HG03064 (cell line): Measurements from ENCODE around the gene EMC6.
"Not testable (repeated sequence)": the region's sequence is repeated elsewhere in the genome, so short reads cannot be mapped to it uniquely, and the experiment has no call there.

Source experiments
- ATAC-seq: cut with Tn5 transposase; IDR thresholded peaks from one replicate; pipeline ENCODE4 v1.9.1; 2021; ENCODE audit warnings: low read depth; ENCODE audit not compliant: unreplicated experiment

EMC6 gene

DNA sequence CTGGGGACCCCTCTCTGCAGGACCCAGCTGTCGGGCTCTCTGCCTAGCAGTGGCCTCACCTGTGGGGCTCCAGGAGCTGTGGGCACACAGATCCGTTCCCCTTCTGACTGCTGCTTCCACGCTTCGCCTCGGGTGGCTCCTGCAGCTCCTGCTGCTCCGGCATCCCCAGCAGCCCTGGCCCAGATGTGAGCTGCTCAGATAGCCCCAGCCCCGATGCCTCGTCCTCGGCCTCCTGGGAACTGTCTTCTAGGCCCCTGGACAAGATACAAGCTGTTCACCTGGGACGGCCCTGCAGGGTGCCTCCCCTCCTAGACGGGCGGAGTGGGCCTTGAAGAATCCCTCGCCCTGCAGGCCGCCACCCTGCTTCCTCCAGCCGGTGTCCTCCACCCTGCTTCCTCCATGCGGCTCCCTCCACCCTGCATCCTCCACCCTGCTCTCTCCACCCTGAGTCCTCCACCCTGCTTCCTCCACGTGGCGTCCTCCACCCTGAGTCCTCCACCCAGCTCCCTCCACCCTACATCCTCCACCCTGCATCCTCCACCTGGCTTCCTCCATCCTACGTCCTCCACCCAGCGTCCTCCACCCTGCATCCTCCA is 11.0 kb downstream of the EMC6 start:
- ATAC-seq = no peak

DNA sequence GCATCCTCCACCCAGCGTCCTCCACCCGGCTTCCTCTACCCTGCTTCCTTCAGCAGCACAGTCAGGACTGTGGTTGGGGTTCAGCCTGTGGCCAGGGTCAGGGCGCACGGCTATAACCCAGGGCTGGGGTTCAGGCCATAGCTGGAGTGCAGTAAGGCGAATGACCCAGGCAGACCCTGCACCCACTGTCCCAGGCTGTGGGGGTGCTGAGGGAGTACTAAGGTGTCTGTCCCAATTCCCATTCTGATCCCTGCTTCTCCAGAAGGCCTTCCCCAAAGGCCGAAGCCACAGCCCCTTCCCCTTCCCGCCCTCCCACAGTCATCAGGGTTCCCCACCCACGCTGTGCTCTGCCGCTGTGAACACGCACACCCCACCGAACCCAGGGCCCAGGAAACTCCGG is 12.4 kb downstream of the EMC6 start:
- no peak for ATAC-seq

DNA sequence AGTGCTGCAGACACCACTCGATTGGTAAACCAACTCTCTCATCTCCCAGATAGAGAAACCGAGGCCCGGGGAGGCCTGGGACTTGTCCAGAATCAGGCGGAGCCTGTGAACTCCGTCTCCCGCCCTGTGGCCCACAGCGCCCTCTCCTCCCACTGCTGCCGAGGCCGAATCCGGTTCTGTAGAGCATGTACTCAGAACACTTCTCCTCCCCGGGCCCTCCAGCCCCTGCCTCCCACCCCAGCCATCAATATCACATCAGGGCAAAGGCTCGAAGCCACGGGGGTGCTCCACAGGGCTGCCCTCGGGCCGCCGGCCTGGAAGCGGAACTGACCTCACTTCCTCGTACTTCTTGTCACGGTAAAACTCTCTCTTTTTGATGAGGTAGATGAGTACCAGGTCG is 13.0 kb downstream of the EMC6 start:
- no peak for ATAC-seq

DNA sequence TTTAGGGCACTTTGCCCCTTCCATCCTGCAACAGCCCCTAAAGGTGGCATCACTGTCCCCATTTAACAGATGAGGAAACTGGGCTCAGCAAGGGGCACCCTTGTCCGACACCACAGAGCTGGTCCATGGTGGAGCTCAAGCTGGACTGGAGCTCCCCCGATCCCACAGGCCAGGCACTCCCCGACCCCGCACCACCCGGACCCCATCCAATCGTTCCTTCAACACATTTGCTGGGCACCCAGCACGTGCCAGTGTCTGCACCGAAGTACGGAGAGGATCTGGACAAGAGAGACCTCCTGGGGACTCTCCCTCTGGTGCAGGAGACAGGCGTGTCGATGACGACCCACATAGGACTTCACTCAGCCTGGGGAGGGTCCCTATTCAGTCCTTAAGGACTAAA is 13.4 kb downstream of the EMC6 start:
- no peak for ATAC-seq

DNA sequence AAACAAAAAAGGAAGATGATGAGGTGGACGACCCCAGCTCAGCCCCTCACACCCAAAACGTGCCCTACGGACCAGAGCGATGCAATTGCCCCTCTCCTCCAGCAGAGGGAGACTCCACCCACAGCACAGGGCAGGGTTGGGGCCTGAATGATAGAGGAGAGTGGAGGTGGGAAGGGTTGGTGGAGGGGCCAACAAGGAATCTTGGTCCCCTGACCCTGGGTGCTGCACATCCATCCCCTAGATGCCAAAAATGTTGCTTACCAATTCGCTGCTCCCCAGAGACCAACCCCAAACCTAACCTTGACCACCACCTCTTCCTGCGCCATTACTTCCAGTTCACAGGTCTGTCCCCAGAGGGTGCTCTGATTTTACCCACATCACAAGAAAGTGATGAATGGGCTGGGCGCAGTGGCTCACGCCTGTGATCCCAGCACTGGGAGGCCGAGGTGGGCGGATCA is 14.5 kb downstream of the EMC6 start:
- no peak for ATAC-seq

DNA sequence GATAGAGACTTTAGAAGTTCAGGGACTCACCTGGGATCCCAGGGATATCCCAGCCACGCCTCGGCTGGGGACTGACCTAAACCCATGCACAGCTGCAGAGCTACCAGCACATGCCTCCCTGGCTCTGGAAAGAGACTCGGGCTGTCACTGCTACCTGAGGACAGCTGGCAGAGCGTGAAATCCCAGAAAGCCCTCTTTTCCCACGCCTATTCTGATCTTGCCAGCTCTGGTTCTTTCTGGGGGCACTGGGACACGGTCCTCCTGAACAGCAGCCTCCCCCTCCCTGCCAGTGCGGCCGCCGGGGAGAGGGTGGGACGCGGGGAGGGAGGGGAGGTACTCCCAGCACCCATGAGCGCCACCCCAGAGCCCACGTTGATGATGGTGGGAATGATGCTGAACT is 16.6 kb downstream of the EMC6 start:
- ATAC-seq = no peak

DNA sequence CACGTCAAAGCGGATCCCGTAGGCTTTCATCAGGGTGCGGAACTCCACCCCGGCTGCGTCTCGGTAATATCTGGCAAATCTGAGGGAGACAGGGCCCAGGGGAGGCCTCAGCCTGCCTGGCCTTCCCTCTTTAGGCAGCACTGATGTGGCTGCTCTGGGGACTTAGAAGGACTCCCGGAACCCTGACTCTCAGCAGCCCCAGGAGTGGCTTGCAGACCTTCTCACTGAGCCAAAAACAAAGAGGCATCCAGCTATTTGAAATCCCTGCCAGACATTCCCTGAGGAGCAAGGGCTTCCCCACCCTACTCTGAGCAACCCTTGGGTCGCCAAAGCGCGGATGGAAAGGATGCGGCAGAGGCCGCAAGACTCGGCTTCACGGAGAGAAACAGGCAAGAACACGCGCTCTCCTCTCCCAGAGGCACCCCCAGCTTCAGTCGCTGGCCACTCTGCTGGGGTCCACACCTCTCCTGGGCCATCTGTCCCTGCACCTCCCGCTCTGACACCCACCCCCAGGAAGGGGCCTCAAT is 19.5 kb downstream of the EMC6 start:
- no peak for ATAC-seq

DNA sequence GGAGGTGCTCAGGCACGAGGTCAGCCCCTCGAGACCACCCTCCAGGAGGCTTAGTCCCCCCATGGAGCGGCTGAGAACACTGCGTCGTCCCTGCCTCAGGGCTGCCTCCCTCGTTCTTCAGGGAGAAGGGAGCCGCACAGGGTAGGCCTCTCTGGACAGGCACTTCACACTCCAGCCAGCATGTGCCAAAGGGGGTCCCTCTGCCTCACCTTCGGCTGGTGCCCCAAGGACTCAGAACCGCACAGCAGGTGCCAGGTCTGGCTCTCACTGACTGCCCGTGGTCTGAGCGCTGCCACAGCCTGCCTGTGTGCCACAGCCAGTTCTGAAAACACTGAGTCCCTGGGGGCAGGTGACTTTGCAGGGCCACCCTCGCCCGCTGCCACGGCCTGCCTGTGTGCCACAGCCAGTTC is 20.2 kb downstream of the EMC6 start:
- ATAC-seq = no peak

DNA sequence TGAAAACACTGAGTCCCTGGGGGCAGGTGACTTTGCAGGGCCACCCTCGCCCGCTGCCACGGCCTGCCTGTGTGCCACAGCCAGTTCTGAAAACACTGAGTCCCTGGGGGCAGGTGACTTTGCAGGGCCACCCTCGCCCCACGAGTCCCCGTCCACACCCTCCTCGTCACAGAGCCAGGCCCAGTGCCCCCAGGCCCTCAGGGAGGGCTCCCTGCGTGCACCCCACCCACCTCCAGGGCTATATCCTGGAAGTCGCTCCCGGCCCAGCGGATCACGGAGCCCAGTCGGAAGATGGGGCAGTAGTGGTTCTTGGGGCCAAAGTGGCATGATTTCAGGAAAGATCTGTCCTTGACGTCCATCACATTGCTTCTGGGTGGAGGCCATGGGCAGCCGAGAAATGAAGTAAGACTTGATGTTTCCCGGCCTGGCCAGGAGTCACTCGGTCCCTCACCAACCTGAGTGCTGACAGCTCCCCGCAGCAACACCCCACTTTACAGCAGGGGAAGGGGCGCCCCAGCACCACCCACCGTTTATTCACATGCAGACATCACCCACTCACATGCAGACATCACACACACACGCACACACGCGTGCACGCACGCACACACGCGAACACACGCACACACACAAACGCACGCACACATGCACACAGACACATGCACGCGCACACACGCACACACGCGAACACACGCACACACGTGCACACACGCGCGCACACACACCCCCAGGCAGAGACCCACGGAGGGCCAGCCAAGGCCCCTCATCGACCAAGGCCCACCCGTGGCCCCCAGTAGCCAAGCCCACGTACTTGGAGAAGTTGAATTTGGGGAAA is 20.9 kb downstream of the EMC6 start:
- ATAC-seq = no peak

DNA sequence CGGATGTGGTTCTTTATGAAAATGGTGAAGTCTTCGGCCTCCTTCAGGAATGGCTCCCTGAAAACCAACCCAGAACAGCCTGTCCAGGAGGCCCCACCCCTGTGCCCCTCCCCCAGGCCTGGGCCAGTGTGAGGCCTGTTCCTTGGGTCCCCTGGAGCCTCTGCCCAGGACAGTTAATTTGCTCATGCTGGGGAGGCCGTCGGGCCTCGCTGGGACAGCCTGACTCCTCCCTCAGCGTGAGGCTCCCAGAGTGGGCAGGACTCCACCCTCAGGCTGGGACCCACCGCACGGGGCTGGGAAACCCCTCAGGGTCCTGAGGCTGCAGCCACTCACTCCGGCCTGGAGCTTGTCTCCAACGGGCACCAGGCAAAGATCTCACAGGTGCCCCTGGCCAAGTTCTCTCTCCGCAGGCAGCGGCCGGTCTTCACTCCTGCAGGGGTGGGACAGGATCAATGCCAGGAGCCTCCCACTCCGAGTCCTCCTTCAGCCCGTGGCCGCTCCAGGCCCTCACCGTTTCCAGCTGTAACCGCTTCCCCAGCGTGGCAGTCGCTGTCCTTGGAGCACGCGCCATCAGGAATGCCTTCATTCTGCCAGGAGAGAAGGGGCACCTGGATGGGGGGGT is 21.6 kb downstream of the EMC6 start:
- no peak for ATAC-seq

DNA sequence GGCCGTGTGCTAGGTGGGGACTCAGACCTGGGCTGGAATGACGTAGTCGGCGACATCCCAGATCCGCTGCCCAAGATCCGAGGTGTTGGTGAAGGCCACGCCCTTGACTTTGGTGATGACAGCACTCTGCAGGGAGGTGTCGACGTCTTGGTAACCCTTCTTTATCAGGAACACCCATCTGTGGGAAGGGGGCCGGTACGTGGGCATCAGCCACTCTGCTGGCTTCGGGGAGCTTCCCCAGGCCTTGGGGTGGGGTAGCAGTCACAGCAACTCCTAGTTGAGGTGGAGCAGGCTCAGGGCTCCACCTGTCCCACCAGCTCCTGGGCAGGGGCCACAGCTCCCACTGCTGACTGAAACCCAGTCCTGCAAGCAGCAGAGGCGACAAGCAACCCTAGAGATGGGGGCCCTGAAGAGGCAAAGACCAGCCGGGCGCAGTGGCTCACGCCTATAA is 23.0 kb downstream of the EMC6 start:
- ATAC-seq = no peak

DNA sequence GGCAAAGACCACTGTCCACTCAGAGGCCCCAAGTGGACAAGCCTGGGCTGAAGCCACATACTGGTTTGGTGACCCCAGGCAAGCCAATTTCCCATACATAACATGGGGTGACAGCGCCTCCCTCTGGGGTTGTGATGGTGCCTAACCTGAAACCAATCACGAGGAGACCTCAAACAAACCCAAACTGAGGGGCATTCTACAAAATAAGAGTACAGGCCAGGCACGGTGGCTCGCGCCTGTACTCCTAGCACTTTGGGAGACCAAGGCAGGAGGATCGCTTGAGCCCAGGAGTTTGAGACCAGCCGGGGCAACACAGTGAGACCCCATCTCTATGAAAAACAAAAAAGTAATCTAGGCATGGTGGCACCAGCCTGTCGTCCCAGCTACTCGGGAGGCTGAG is 23.7 kb downstream of the EMC6 start:
- no peak for ATAC-seq

DNA sequence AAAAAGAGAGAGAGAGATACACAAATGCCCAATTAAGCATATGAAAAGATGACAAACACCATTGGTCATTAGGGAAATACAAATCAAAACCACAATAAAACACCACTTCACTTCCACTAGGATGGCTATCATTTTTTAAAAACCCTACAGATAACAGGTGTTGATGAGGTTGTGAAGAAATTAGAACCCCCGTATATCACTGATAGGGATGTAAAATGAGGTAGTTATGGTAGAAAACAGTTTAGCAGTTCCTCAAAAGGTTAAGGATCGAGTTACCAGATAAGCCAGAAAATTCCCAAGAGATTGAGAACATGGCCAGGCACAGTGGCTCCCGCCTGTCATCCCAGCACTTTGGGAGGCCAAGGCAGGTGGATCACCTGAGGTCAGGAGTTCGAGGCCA is 24.5 kb downstream of the EMC6 start:
- ATAC-seq = no peak

DNA sequence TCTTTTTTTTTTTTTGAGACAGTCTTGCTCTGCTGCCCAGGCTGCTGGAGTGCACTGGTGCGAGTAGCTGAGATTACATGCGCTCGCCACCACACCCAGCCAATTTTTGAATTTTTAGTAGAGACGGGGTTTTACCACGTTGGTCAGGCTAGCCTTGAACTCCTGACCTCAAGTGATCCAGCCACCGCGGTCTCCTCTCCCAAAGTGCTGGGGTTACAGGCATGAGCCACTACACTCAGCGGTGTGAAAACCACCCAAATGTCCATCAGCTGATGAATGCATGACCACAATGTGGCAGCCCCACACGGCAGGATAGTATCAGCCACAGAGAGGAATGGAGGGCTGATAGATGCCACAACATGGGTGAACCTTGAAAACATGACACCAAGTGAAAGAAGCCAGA is 25.2 kb downstream of the EMC6 start:
- ATAC-seq = no peak

DNA sequence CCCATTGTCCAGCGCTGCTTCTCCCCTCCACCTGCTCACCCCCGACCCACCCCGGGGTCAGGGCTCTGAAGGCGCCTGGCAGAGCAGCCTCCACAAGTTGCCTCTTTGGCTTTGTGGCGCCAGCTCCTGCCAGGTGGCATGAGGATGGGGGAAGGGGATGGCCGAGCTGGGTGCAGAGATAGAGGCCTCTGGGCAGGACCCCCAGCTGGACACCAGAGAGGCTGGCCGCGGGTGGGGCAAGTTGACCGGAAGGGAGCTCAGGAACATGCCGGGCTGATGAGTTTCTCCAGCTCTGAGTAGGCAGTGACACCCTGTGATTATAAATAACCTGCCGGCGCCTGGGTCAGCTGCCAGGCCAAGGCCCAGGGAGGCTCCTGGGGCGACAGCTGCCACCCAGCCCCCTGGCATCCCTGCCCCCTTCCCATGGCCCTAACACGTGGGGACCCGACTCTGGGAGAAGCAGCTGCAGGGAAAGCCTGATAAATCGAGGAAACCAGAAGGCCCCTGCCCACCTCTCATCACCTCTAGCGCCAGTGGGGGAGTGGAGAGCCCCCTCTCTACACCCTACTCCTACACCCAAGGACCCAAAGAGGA is 26.6 kb downstream of the EMC6 start:
- no peak for ATAC-seq

DNA sequence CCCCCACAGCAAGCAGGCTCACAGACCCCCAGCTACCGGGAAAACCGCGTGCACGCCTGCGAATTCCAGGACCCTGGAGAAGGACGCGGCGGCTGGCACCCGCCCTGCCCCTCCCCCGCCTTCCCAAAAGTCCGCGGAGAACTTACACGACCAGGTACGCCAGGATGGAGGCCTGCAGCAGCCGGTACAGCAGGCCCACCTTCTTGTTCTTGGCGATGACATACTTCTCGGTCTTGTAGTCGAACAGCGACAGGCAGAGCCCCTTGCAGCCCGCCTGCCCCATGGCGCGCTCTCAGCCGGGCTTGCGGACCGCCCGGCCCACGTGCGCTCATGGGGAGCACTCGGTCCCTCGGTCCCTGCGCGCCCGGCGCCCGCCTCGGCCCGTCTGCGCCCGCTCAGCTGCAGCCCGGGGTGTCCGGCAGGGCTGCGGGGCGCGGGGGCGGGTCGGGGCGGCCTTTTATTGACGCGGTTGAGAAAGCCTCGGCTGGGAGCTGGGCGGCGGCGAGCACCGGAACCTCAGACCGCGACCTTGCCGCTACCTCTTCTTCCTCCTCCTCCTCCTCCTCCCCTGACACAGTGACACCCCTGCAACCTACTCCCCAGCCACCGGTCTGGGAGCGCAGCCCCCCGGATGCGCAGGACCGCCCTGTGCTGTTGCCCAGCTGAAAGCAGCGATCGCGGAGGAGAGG is 27.3 kb downstream of the EMC6 start, which contains the start of gene P2RX5:
TSS of gene P2RX5 (minus strand) at position 433 of the 689 bp plus-strand sequence. CDS start at position 283, 150 bp downstream.
- ATAC-seq = no peak

DNA sequence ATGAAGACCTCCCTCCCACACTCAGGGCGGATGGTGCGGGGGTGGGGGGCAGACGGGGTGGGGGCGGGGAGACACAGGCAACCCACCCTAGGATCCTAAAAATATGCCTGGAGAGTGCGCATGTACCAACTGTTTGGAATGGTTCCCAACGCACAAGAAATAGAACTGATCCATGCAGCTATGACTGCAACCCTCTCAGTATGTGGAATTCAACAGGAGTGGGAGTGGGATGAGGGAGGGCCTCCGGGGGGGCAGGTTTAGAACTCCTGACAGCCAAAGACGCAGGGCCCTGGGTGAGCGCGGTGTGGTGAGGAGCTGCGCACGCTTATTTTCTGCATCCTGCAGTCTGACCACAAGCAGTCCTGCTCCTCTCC is 28.5 kb downstream of the EMC6 start:
- ATAC-seq = no peak

DNA sequence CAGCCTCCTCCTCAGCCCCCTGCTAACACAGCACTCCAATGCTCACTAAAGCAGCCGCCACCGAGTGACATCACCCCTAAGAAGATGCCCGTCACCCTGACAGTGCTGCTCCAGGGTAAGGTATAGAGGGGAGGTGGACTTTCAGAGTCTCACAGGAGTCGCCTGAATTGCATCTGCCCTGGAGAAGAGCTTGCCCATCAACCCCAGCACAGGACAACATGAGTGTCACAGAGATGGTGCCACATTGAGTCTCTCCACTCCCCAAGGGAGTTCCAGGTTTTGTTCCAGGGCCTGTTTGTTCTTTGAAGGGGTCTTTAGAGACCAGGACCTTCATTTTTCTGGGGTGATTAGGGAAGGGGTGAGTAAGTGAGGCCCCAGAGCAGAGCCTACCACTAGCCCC is 29.5 kb downstream of the EMC6 start:
- ATAC-seq = no peak

DNA sequence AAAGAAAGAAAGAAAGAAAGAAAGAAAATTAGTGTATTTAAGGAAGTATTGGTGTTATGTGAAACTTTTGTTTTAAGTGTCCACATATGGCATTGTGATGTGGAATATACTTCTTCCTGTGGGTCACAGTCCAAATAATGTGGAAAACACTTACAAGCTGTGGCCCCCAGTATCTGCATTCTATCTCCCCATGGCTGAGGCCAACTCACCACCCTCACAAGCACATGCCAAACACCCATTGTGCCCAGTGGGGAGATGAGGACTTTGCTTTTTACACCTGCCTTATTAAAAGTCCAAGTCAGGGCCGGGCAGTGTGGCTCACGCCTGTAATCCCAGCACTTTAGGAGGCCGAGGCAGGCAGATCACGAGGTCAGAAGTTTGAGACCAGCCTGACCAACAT is 31.3 kb downstream of the EMC6 start:
- no peak for ATAC-seq

DNA sequence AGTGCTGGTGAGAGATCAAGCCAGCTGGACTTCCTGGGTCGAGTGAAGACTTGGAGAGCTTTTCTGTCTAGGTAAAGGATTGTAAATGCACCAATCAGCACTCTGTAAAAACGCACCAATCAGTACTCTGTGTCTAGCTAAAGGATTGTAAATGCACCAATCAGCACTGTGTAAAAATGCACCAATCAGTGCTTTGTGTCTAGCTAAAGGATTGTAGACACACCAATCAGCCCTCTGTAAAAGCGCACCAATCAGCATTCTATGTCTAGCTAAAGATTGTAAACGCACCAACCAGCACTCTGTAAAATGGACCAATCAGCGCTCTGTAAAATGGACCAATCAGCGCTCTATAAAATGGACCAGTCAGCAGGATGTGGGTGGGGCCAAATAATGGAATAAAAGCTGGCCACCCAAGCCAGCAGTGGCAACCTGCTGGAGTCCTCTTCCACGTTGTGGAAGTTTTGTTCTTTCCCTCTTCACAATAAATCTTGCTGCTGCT is 33.5 kb downstream of the EMC6 start:
- ATAC-seq = not testable (repeated sequence)
